HG03175 (cell line): Measurements from ENCODE around the gene FTO.

Source experiments
- ATAC-seq: cut with Tn5 transposase; IDR thresholded peaks from one replicate; pipeline ENCODE4 v1.9.1; 2021; ENCODE audit warnings: mild to moderate bottlenecking, moderate library complexity; ENCODE audit not compliant: unreplicated experiment

Gene FTO

DNA sequence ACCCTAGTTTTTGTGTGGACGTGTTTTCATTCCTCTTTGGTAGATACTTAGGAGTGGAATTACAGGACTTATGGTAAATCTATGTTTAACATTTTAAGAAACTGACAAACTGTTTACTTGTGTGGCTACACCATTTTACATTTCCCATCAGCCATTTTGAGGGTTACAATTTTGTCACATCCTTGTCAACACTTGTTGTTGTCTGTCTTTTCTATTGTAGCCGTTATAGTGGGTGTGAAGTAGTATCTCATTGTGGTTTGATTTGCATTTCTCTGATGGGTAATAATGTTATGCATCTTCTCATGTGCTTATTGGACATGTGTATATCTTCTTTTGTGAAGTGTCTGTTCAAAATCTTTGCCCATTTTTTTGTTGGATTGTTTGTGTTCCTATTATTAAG lies 4.5 kb downstream of the FTO start:
- no peak for ATAC-seq

GRCh38 chr16:53711390-53711789 lies 7.4 kb downstream of the FTO start:
- ATAC-seq, result no peak

GRCh38 chr16:53712065-53712464 lies 8.1 kb downstream of the FTO start:
- no peak for ATAC-seq

GRCh38 chr16:53713403-53714204 lies 9.6 kb downstream of the FTO start:
- ATAC-seq, result no peak

GRCh38 chr16:53714205-53715022 lies 10.5 kb downstream of the FTO start:
- no peak for ATAC-seq

- no peak for ATAC-seq
These were observed 11.0 kb downstream of the FTO start for GRCh38 chr16:53715023-53715384.

GRCh38 chr16:53717577-53717976 lies 13.6 kb downstream of the FTO start:
- ATAC-seq, result no peak

DNA sequence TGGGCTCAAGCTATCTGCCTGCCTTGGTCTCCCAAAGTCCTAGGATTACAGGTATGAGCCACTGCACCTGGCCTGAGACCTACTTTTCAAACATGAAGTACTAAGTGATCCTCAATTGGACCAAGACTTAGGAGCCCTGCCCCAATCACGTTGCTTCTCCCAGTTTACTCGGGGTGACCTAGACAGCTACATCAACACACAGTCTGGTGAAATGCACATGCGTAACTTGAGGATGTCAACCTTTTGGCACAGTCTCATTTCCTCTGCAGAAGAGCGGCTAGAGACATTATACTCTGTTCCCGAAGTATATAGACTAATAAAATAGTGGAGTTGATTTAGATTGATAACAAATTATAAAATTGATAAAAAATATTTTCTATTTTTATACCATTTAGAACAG lies 17.1 kb downstream of the FTO start:
- ATAC-seq, result no peak

DNA sequence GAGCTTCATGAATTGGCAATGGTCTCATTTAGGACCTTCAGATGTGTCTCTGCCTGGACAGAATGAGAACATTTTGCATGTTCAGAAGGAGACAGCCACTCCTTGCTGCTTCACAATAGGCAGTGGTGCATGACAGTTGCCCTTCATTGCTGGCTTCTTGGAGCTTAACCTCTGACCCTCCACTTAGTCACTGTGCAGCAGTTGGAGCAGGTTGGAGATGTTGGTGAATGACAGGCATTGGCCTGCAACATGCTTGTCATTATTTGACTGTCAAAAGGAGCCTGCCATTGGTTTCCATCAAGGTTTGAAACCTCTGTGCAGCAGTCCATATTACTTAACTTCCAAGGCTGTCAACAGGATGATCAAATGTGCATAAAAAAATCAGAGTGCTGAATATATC lies 22.7 kb downstream of the FTO start:
- no peak for ATAC-seq

- no peak for ATAC-seq
These were observed 26.7 kb downstream of the FTO start for GRCh38 chr16:53730693-53731092.

DNA sequence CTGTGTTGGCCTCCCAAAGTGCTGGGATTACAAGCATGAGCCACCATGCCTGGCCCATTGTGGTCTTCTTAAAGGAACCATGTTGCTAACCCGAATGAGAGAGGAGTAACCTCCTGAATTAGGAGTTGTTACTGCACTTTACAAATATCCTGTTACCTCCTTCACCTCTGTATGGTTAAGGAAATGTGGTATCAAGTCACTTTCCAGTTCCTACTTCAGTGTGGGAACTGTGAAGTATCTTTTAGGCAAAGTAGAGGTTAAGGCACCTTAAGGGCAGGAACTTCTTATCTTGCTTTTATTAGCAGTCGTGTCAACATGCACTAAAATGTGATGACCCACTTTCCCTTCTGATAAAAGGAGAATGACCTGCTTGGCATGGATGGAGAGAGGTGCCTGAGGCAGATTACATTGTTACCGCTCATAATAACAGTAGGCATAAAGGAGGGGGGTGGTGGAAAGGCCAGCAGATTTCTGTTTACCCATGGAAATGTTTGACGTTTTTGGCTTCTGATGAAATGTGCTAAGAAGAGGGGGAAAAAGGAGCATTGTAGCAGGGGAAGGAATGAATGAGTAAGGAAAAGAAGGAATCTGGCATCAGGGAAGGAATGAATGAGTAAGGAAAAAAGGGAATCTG lies 28.5 kb downstream of the FTO start:
- ATAC-seq, result no peak

- ATAC-seq, result no peak
These were observed 31.0 kb downstream of the FTO start for GRCh38 chr16:53734908-53735307.

DNA sequence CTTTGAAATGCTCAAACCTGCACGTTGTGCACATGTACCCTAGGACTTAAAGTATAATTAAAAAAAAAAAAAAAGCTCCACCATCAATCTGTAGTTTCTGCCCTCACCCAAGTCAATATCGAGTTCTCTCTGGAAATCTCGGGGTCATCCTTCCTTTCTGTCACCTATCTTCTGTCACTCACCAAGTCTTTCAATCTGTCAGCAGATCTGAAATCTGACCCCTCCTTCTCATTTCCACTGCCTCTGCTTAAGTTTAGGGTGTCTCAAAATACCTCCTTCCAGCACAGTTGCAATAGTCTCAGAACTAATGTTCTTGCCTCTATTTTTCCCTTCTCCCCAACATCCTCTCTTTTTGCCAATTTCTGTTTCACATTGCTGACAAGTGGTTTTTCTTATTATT lies 32.3 kb downstream of the FTO start:
- no peak for ATAC-seq

DNA sequence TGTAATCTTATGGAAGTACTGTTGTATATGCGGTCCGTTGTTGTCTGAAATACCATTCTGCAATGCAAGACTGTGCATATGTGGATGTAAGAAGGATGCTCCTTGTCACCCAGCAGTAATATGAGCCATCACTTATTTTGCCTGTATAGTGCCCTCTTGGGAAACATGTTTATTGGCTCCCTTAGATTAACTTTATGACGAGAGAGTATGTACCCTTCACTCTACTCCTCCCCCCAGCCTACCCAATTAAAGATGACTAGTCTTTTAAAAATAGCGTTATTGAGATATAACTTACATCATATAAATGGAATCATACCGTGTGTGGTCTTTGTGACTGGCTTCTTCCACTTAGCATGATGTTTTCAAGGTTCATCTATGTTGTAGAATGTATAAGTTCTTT lies 33.6 kb downstream of the FTO start:
- no peak for ATAC-seq

DNA sequence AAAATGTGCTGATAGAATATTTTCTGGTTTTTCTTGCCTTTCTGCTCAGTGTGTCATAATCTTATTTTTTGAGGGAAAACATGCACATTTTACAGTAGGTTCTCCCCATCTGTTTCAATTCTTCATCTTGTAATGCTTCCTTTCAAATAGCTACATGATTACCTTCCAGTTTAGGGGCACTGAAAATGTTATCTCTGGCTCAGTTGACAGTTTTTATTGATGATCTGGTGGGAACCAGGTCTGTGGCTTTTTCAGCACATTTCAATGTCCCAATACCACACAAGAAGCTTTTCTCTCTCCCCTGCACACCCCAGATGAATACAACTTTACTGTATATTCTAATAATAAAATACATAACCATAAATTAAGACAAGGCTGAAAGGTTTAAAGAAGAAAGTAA lies 36.5 kb downstream of the FTO start:
- no peak for ATAC-seq

- no peak for ATAC-seq
These were observed 37.1 kb downstream of the FTO start for GRCh38 chr16:53740933-53741531.

DNA sequence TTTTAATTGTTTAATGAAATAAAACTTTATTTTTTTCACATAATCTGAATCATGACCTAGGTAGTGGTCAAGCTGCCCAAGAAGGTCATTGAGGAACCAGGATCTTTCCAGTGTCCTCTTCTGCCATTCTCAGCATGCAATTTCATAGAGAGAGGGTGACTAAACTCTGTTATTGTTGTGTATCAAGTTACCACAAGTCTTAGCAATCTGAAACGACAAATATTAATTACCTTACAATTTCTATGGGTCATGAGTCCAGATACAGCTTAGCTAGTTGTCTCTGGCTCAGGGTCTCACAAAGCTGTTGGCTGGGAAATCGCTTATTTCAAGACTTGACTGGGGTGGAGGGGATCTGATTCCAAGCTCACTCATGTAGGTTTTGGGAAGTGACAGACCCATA lies 37.6 kb downstream of the FTO start:
- no peak for ATAC-seq

- no peak for ATAC-seq
These were observed 39.2 kb downstream of the FTO start for GRCh38 chr16:53743149-53743566.

GRCh38 chr16:53744449-53744848 lies 40.5 kb downstream of the FTO start:
- ATAC-seq, result no peak

- ATAC-seq, result no peak
These were observed 41.1 kb downstream of the FTO start for GRCh38 chr16:53745086-53745485.

- ATAC-seq, result no peak
These were observed 41.9 kb downstream of the FTO start for GRCh38 chr16:53745753-53746266.
